SK-N-SH (cell line): ENCODE results near the gene WRAP73. TPM values are rescaled to one million over a fixed set of nuclear protein-coding genes. Genes with fewer than 3 reads are reported as not detected.

ENCODE experiments used
- CTCF ChIA-PET: fragments of 300-600, 350-600 bp; formaldehyde crosslinking; extraction: SDS; loops from one replicate; lab custom pipeline; 2021; lab: Yijun Ruan, JAX
- POLR2A ChIA-PET: fragments of 350-600 bp; sonication (Branson Sonifier 250); formaldehyde crosslinking; extraction: SDS; loops from one replicate; lab custom pipeline; 2020; ENCODE audit warnings: antibody characterized with exemption, inconsistent platforms; lab: Yijun Ruan, JAX
- DNase-seq: peaks from one replicate; pipeline ENCODE4 v3.0.0; 2012
- H2AFZ ChIP-seq: fragments of 200-600 bp; sonication (generic); 2 replicates; pipeline ENCODE4 v1.8.1; 2016; ENCODE audit warnings: antibody characterized with exemption, mild to moderate bottlenecking, low read depth
- H3F3A ChIP-seq: fragments of 200-600 bp; sonication (generic); replicated peaks from 2 replicates; pipeline ENCODE3; 2016; ENCODE audit warnings: antibody characterized with exemption, mild to moderate bottlenecking; ENCODE audit not compliant: insufficient read depth
- H3K27ac ChIP-seq, 2 experiments: fragments of 200-500 bp in 1 of 2; fragments of 200-600 bp in 1 of 2; sonication (Bioruptor generic) in 1 of 2; sonication (generic), shearing (Covaris generic) in 1 of 2; 2 replicates each; pipeline versions ENCODE4 v1.5.1 to v1.6.1; 2014 to 2016; ENCODE audit warnings: low read depth in 2 of 2, inconsistent platforms in 1 of 2, low read length in 1 of 2, mild to moderate bottlenecking in 1 of 2, mixed read lengths in 1 of 2
- H3K27me3 ChIP-seq: fragments of 200-600 bp; sonication (generic), shearing (Covaris generic); 2 replicates; pipeline ENCODE4 v1.6.1; 2016; ENCODE audit warnings: mixed run types; ENCODE audit not compliant: insufficient read depth
- H3K36me3 ChIP-seq, 2 experiments: fragments of 200-500 bp in 1 of 2; fragments of 200-600 bp in 1 of 2; sonication (Bioruptor generic) in 1 of 2; sonication (generic) in 1 of 2; replicated peaks in 1 of 2; 2 replicates each; pipeline versions ENCODE3 to v1.5.1; 2014 to 2016; ENCODE audit warnings: low read length in 1 of 2, mild to moderate bottlenecking in 1 of 2; ENCODE audit not compliant: insufficient read depth in 2 of 2, control insufficient read depth in 1 of 2
- H3K4me1 ChIP-seq, 2 experiments: fragments of 200-500 bp in 1 of 2; fragments of 200-600 bp in 1 of 2; sonication (Bioruptor generic) in 1 of 2; sonication (generic), shearing (Covaris generic) in 1 of 2; 2 replicates each; pipeline versions ENCODE4 v1.5.1 to v1.6.1; 2014 to 2016; ENCODE audit warnings: low read depth in 1 of 2, low read length in 1 of 2, mixed run types in 1 of 2; ENCODE audit not compliant: insufficient read depth in 2 of 2, control insufficient read depth in 1 of 2
- H3K4me2 ChIP-seq: fragments of 200-600 bp; sonication (generic), shearing (Covaris generic); 2 replicates; pipeline ENCODE4 v1.6.1; 2017; ENCODE audit warnings: mixed run types
- H3K4me3 ChIP-seq, 2 experiments: fragments of 200-500 bp in 1 of 2; fragments of 200-600 bp in 1 of 2; sonication (Bioruptor generic) in 1 of 2; sonication (generic), shearing (Covaris generic) in 1 of 2; 2 replicates each; pipeline versions ENCODE4 v1.5.1 to v1.8.1; 2014 to 2016; ENCODE audit warnings: low read depth in 2 of 2, inconsistent platforms in 1 of 2, low read length in 1 of 2, mild to moderate bottlenecking in 1 of 2, mixed read lengths in 1 of 2, moderate library complexity in 1 of 2
- H3K79me2 ChIP-seq: fragments of 200-600 bp; sonication (generic); 2 replicates; pipeline ENCODE4 v1.8.1; 2017; ENCODE audit warnings: mild to moderate bottlenecking; ENCODE audit not compliant: insufficient read depth
- H3K9ac ChIP-seq: fragments of 200-600 bp; sonication (generic); 2 replicates; pipeline ENCODE4 v1.6.1; 2017; ENCODE audit warnings: mixed run types
- H3K9me2 ChIP-seq: fragments of 200-600 bp; sonication (generic); 2 replicates; pipeline ENCODE4 v1.6.1; 2017; ENCODE audit warnings: mixed run types
- H3K9me3 ChIP-seq: fragments of 200-600 bp; sonication (generic); 2 replicates; pipeline ENCODE4 v1.6.1; 2017; ENCODE audit warnings: mixed run types, mild to moderate bottlenecking, moderate library complexity
- H4K20me1 ChIP-seq: fragments of 200-600 bp; sonication (generic); 2 replicates; pipeline ENCODE4 v1.6.1; 2017; ENCODE audit warnings: mild to moderate bottlenecking, mixed run types; ENCODE audit not compliant: insufficient read depth
- CTCF ChIP-seq: fragments of 200-600 bp; sonication (generic); IDR thresholded peaks from 2 replicates; pipeline ENCODE4 v1.6.1; 2017; ENCODE audit warnings: antibody characterized with exemption, mild to moderate bottlenecking, moderate library complexity
- ELF1 ChIP-seq: IDR thresholded peaks from 2 replicates; pipeline ENCODE4 v1.4.0; 2012
- GABPA ChIP-seq: IDR thresholded peaks from 2 replicates; pipeline ENCODE4 v1.4.0; 2012; ENCODE audit warnings: low read depth, mild to moderate bottlenecking
- MEF2A ChIP-seq: IDR thresholded peaks from 2 replicates; pipeline ENCODE4 v1.4.0; 2012; ENCODE audit warnings: low read depth, borderline replicate concordance
- NFIC ChIP-seq: IDR thresholded peaks from 2 replicates; pipeline ENCODE4 v1.4.0; 2012; ENCODE audit warnings: borderline replicate concordance
- RCOR1 ChIP-seq: fragments of 150-350 bp; IDR thresholded peaks from 2 replicates; pipeline ENCODE4 v1.6.1; 2017; ENCODE audit warnings: antibody characterized with exemption, low read length
- REST ChIP-seq: IDR thresholded peaks from 2 replicates; pipeline ENCODE4 v1.6.1; 2012; ENCODE audit warnings: mild to moderate bottlenecking, low read depth, low read length, moderate library complexity
- RXRA ChIP-seq: IDR thresholded peaks from 2 replicates; pipeline ENCODE4 v1.4.0; 2012; ENCODE audit warnings: low read depth, mild to moderate bottlenecking, borderline replicate concordance
- TCF12 ChIP-seq: IDR thresholded peaks from 2 replicates; pipeline ENCODE4 v1.4.0; 2012
- USF1 ChIP-seq: IDR thresholded peaks from 2 replicates; pipeline ENCODE4 v1.4.0; 2012; ENCODE audit warnings: low read depth, borderline replicate concordance
- USF2 ChIP-seq: fragments of 150-350 bp; IDR thresholded peaks from 2 replicates; pipeline ENCODE4 v1.6.1; 2017; ENCODE audit warnings: antibody characterized with exemption, low read length, low read depth, borderline replicate concordance
- WGBS: methylation state at CpG from one replicate; pipeline ENCODE4 v1.1.6; 2017; ENCODE audit warnings: low lambda C conversion rate; 5-methylcytosine and 5-hydroxymethylcytosine counted together
- polyA plus RNA-seq, 3 experiments: library from polyadenylated mRNA; depleted of rRNA; stranded (reverse); fragments of >200 nt; gene quantifications; 2 replicates each; pipeline ENCODE4 v1.2.3, GENCODE V29; 2012
- TF ChIP-seq, protein P1 (sequence below): IDR thresholded peaks from 2 replicates; pipeline ENCODE4 v1.4.0; 2012; ENCODE audit warnings: low read depth, borderline replicate concordance

Gene WRAP73
- polyA plus RNA-seq, 1 of the 3 experiments (the other 2 are of a cell fraction) = 61.9 TPM

GRCh38 chr1:3629561-3630160, 20.2 kb downstream of the WRAP73 start:
- Histone ChIP-seq H3K4me2 (no peak overlapping the region), H3K36me3 (peaks cover 9 to 66% of the 10 kb centered on the region in 2 experiments), H3K4me1 (peaks cover 0 to 25% of the 10 kb centered on the region in 2 experiments; a peak in 2 of 4 replicates), H3K9me3 (no peaks in the 10 kb centered on the region), H4K20me1 (no peaks in the 10 kb centered on the region), H2AFZ (no peak overlapping the region), H3K27me3 (no peaks in the 10 kb centered on the region), H3K79me2 (peaks cover 12% of the 10 kb centered on the region), H3K27ac (no peak overlapping the region), H3K4me3 (no peak overlapping the region), H3K9ac (no peak overlapping the region), H3K9me2 (no peaks in the 10 kb centered on the region), H3F3A (peaks cover 3% of the 10 kb centered on the region)
- no peak for DNase-seq
- no peak for TF ChIP-seq NFIC
- no peak for TF ChIP-seq USF2
- no peak for TF ChIP-seq RCOR1
- no peak for TF ChIP-seq GABPA
- no peak for TF ChIP-seq TCF12
- TF ChIP-seq, protein P1, sequence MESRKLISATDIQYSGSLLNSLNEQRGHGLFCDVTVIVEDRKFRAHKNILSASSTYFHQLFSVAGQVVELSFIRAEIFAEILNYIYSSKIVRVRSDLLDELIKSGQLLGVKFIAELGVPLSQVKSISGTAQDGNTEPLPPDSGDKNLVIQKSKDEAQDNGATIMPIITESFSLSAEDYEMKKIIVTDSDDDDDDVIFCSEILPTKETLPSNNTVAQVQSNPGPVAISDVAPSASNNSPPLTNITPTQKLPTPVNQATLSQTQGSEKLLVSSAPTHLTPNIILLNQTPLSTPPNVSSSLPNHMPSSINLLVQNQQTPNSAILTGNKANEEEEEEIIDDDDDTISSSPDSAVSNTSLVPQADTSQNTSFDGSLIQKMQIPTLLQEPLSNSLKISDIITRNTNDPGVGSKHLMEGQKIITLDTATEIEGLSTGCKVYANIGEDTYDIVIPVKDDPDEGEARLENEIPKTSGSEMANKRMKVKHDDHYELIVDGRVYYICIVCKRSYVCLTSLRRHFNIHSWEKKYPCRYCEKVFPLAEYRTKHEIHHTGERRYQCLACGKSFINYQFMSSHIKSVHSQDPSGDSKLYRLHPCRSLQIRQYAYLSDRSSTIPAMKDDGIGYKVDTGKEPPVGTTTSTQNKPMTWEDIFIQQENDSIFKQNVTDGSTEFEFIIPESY = no peak
- no peak for TF ChIP-seq ELF1
- TF ChIP-seq RXRA = no peak
- TF ChIP-seq MEF2A = no peak
- TF ChIP-seq REST = no peak
- TF ChIP-seq USF1 = no peak
- TF ChIP-seq CTCF = no peak
- ChIA-PET POLR2A (interaction anchor here (0.5 to 2.1 kb wide), 3 partner anchors 19 to 1965 kb away, joined by 3 to 6 read pairs (median 4); no protein-coding TSS in a partner anchor), CTCF (interaction anchor here (0.8 to 5.2 kb wide), 14 partner anchors 10 to 177 kb away, joined by 3 to 32 read pairs (median 6); partner anchors contain the start of genes ARHGEF16, TP73 and WRAP73)
- 98% methylated on average over 9 of the region's 16 CpGs for WGBS
